Activated T-helper 1 cell treated with anti-CD3 and anti-CD28 coated beads, Interleukin-12 subunit alpha, Interleukin-12 subunit beta, Interleukin-2, Interleukin-4 antibody, amounts not matched to agents 30 ng/mL and 10 ng/mL and 1 ng/mL, durations not matched to agents 14 hours and 24 hours and 36 hours (primary cell): ENCODE results near the gene PPIL1. TPM values are rescaled to one million over a fixed set of nuclear protein-coding genes. Genes with fewer than 3 reads are reported as not detected.
"Not testable (repeated sequence)": the region's sequence is repeated elsewhere in the genome, so short reads cannot be mapped to it uniquely, and the experiment has no call there.

Experiments used
- DNase-seq: peaks from one replicate; pipeline ENCODE4 v3.0.0; 2021; ENCODE audit warnings: low spot score
- H3K27ac Mint-ChIP-seq: one replicate; pipeline ENCODE4 v1.8.0; 2021; ENCODE audit warnings: mild to moderate bottlenecking, mixed read lengths
- H3K27me3 Mint-ChIP-seq: one replicate; pipeline ENCODE4 v1.8.0; 2022; ENCODE audit warnings: mild to moderate bottlenecking, moderate library complexity, mixed read lengths; ENCODE audit not compliant: insufficient read depth
- H3K36me3 Mint-ChIP-seq: one replicate; pipeline ENCODE4 v1.8.0; 2021; ENCODE audit warnings: low read depth, mixed read lengths
- H3K4me1 Mint-ChIP-seq: one replicate; pipeline ENCODE4 v1.8.0; 2021; ENCODE audit warnings: low read depth, mixed read lengths
- H3K4me3 Mint-ChIP-seq: one replicate; pipeline ENCODE4 v1.8.0; 2021; ENCODE audit warnings: mild to moderate bottlenecking, moderate library complexity, mixed read lengths
- H3K9me3 Mint-ChIP-seq: one replicate; pipeline ENCODE4 v1.8.0; 2021; ENCODE audit warnings: mixed read lengths
- intact Hi-C: fragments of 100-400 bp; cut with micrococcal nuclease; formaldehyde crosslinking; loops from one replicate; pipeline ENCODE4 v1.15.1; 2024
- total RNA-seq: library from RNA; stranded (reverse); gene quantifications from 2 replicates; pipeline ENCODE4 v1.2.3, GENCODE V29; 2022

PPIL1 gene
- total RNA-seq, 1 donor from 2014 or later, result 60.2 TPM

GRCh38 chr6:36823421-36824096 lies 51.0 kb downstream of the PPIL1 start:
- H3K27me3 Mint-ChIP-seq, result peaks cover 5% of the 10 kb centered on the region
- intact Hi-C loops, result no loop called here
- no peaks in the 10 kb centered on the region for H3K9me3 Mint-ChIP-seq
- H3K4me3 Mint-ChIP-seq, result no peak overlapping the region
- H3K36me3 Mint-ChIP-seq, result no peaks in the 10 kb centered on the region
- H3K4me1 Mint-ChIP-seq, result peaks cover 19% of the 10 kb centered on the region
- H3K27ac Mint-ChIP-seq, result no peak overlapping the region
- no peak for DNase-seq

DNA sequence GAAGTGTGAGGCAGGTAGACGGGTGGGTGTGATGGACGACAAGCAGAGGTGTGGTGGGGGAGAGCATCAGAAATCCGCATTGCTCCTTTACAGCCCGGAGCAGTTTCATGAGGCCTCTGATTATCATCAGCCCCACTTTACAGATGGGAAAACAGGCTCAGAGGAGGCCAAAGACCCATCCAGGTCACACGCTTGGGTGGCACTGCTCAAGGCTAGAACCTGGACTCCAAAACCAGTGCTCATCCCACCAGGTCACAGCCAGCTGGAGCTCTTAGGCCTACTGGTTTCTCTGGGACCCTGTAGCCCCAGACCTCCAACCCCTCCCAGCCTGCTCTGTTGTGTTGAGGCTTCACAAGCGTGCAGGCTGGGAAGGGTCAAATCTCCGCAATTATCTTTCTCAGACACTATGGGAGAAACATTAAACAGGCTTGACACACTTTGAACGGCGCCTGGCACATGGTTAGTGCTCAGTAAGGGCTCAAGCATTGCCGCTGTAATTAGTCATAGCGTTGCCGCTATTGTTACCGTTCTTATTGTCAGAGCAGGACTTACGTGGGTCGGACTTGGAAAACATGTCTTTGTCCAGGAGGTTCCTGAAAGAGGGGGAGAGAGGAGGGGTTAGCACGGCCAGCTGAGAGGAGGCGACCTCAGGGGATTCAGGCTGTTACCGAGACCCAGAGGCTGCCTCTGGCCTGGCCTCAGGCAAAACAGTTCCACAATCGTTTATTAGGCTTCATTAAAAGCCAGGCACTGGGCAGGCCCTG lies 51.9 kb downstream of the PPIL1 start:
- H3K27me3 Mint-ChIP-seq, result peaks cover 5% of the 10 kb centered on the region
- no peak overlapping the region for H3K27ac Mint-ChIP-seq
- intact Hi-C loops, result no loop called here
- H3K9me3 Mint-ChIP-seq, result no peaks in the 10 kb centered on the region
- H3K4me3 Mint-ChIP-seq, result no peak overlapping the region
- no peak for DNase-seq
- H3K4me1 Mint-ChIP-seq, result peaks cover 17% of the 10 kb centered on the region
- H3K36me3 Mint-ChIP-seq, result no peaks in the 10 kb centered on the region

GRCh38 chr6:36821581-36822335 lies 52.8 kb downstream of the PPIL1 start:
- H3K36me3 Mint-ChIP-seq, result no peaks in the 10 kb centered on the region
- H3K27ac Mint-ChIP-seq, result no peak overlapping the region
- DNase-seq, result no peak

DNA sequence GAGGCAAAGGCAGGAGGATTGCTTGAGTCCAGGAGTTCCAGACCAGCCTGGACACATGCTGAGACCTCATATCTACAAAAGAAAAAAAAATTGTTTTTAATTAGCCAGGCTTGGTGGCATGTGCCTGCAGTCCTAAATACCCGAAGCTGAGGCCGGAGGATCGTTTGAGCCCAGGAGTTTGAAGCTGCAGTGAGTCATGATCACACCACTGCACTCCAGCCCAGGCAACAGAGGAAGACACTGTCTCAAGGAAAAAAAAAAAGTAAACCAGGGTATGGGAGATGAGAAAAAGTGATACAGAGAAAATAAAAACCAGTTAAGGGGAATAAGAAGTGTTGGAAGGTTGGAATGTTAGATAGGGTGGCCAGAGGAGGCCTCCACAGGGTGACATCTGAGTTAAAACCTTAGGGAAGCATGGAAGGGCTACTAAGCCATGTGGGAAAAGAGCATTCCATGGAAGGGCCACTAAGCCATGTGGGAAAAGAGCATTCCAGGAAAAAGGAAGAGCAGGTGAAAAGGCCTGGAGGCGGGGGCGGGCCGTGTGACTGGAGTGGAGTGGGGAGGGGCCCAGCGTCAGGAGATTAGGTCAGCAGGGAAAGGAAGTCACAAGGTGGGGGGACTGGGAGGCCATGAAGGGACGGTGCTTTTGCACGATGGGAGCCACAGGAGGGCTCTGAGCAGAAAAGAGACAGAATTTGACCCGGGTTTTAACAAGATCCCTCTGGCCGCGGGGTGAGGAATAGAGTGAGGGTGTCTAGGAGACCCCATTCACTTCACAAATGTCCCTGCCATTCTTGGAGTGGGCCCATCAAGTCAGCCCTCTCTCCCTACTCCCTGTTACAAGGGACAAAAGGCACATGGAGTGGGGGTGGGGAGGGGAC lies 53.7 kb downstream of the PPIL1 start:
- H3K9me3 Mint-ChIP-seq, result no peaks in the 10 kb centered on the region
- no peak overlapping the region for H3K27ac Mint-ChIP-seq
- H3K4me1 Mint-ChIP-seq, result peaks cover 11% of the 10 kb centered on the region
- intact Hi-C loops, result no loop called here
- H3K27me3 Mint-ChIP-seq, result peaks cover 10% of the 10 kb centered on the region
- H3K36me3 Mint-ChIP-seq, result no peaks in the 10 kb centered on the region
- no peak overlapping the region for H3K4me3 Mint-ChIP-seq
- no peak for DNase-seq

More at GRCh38 chr6:36821581-36822335, 52.8 kb downstream of the PPIL1 start:
- Mint-ChIP-seq H3K4me1 (peaks cover 11% of the 10 kb centered on the region), H3K9me3 (no peaks in the 10 kb centered on the region), H3K27me3 (peaks cover 5% of the 10 kb centered on the region), H3K4me3 (no peak overlapping the region)
- intact Hi-C loops, result no loop called here

DNA sequence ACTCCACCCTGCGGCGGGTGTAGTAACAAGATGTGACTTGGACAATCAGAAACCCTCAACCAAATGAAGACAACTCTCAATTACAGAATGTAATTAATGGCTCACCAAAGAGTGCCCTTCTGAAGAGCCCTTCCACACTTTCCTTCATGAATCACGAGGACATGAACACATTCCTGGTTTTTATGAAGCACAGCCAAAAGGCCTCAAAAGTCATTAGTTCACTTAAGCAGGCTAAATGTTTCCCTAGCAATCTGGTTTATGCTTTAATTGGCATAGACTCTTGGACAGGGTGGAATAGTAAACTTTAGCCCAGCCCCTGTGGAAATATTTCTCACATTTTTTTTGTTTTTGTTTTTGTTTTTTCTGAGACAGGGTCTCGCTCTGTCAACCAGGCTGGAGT lies 55.8 kb downstream of the PPIL1 start:
- Mint-ChIP-seq H3K36me3 (no peaks in the 10 kb centered on the region), H3K4me1 (peaks cover 11% of the 10 kb centered on the region), H3K27me3 (peaks cover 18% of the 10 kb centered on the region), H3K4me3 (no peak overlapping the region), H3K9me3 (no peaks in the 10 kb centered on the region), H3K27ac (no peak overlapping the region)
- DNase-seq, result no peak
- intact Hi-C loops, result no loop called here

- DNase-seq, result no peak
- Mint-ChIP-seq H3K4me3 (no peak overlapping the region), H3K4me1 (peaks cover 11% of the 10 kb centered on the region), H3K36me3 (no peaks in the 10 kb centered on the region), H3K27me3 (peaks cover 16% of the 10 kb centered on the region), H3K27ac (no peak overlapping the region), H3K9me3 (no peaks in the 10 kb centered on the region)
- intact Hi-C loops, result no loop called here
These were observed 56.8 kb downstream of the PPIL1 start for GRCh38 chr6:36817847-36818246.

- no peak for DNase-seq
- peaks cover 16% of the 10 kb centered on the region for H3K27me3 Mint-ChIP-seq
- H3K27ac Mint-ChIP-seq, result no peak overlapping the region
- intact Hi-C loops, result no loop called here
- peaks cover 11% of the 10 kb centered on the region for H3K4me1 Mint-ChIP-seq
- no peaks in the 10 kb centered on the region for H3K9me3 Mint-ChIP-seq
- no peak overlapping the region for H3K4me3 Mint-ChIP-seq
- no peaks in the 10 kb centered on the region for H3K36me3 Mint-ChIP-seq
These were observed 57.3 kb downstream of the PPIL1 start for GRCh38 chr6:36817176-36817817.

DNA sequence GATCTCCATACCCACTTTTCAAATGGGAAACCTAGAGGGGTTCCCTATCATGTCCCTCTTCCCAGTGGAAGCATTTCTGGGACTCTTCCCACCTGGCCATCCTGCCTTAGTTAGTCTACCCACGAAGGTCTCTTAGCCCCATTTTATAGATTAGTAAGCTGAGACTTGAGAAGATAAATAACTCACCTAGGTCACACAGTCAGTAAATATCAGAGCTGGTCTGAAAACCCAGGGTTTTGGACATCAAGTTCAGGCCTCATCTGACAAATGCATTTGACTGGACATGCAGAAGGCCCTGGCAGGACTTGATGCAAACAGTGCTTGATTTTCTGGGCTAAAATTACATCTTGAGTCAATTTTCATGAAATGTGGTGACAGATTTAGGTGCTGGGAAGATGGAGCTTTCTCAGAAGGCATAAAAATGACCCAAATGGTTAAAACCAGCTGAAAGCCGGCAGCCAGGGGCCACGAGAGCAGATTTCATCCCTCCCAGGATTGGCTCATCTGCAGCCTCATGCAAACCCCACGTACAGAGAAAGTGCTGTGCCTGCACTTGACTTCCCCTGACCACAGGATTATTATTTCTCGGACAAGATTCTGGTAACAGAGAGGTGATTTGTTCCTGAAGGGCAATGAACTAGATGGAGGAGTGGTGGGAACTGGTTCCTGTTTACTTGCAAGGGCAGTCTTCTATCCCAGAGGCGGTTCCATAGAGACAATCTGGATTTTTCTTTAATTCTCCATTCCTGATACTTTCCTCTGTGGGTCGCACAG lies 58.5 kb downstream of the PPIL1 start:
- peaks cover 3% of the 10 kb centered on the region for H3K4me1 Mint-ChIP-seq
- H3K27ac Mint-ChIP-seq, result no peak overlapping the region
- no peaks in the 10 kb centered on the region for H3K36me3 Mint-ChIP-seq
- no peak for DNase-seq
- no peak overlapping the region for H3K4me3 Mint-ChIP-seq
- peaks cover 17% of the 10 kb centered on the region for H3K27me3 Mint-ChIP-seq
- intact Hi-C loops, result no loop called here
- no peaks in the 10 kb centered on the region for H3K9me3 Mint-ChIP-seq

- peaks cover 17% of the 10 kb centered on the region for H3K27me3 Mint-ChIP-seq
- no peak overlapping the region for H3K4me3 Mint-ChIP-seq
- H3K4me1 Mint-ChIP-seq, result no peaks in the 10 kb centered on the region
- H3K36me3 Mint-ChIP-seq, result no peaks in the 10 kb centered on the region
- intact Hi-C loops, result no loop called here
- DNase-seq, result no peak
- H3K27ac Mint-ChIP-seq, result no peak overlapping the region
- no peaks in the 10 kb centered on the region for H3K9me3 Mint-ChIP-seq
These were observed 60.4 kb downstream of the PPIL1 start for GRCh38 chr6:36814249-36814648.

GRCh38 chr6:36813526-36813925 lies 61.1 kb downstream of the PPIL1 start:
- no peak overlapping the region for H3K4me3 Mint-ChIP-seq
- H3K36me3 Mint-ChIP-seq, result no peaks in the 10 kb centered on the region
- DNase-seq, result no peak
- no peaks in the 10 kb centered on the region for H3K4me1 Mint-ChIP-seq
- H3K27me3 Mint-ChIP-seq, result peaks cover 17% of the 10 kb centered on the region
- H3K9me3 Mint-ChIP-seq, result no peaks in the 10 kb centered on the region
- intact Hi-C loops, result no loop called here
- H3K27ac Mint-ChIP-seq, result no peak overlapping the region

DNA sequence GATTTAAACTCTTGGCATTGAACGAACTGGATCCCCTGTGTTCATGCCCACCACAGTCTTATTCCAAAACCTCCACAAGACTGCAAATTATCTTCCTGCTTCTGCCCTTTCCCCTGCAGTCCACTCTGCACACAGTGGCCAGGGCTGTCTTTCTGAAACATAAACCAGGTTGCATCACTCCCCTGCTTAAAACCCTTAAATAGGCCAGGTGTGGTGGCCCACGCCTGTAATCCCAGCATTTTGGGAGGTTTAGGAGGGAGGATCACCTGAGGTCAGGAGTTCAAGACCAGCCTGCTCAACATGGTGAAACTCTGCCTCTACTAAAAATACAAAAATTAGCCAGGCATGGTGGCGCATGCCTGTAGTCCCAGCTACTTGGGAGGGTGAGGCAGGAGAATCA lies 61.6 kb downstream of the PPIL1 start:
- intact Hi-C loops, H3K27ac Mint-ChIP-seq, DNase-seq, H3K4me3 Mint-ChIP-seq, H3K36me3 Mint-ChIP-seq, H3K9me3 Mint-ChIP-seq, H3K4me1 Mint-ChIP-seq: not testable (repeated sequence)
- H3K27me3 Mint-ChIP-seq, result peaks cover 17% of the 10 kb centered on the region
